ENCODE measurements around the gene PTGER3. TPM values are rescaled to one million over a fixed set of nuclear protein-coding genes. Genes with fewer than 3 reads are reported as not detected.

PTGER3 gene
- total RNA-seq, 1 donor from 2014 or later = not detected

DNA sequence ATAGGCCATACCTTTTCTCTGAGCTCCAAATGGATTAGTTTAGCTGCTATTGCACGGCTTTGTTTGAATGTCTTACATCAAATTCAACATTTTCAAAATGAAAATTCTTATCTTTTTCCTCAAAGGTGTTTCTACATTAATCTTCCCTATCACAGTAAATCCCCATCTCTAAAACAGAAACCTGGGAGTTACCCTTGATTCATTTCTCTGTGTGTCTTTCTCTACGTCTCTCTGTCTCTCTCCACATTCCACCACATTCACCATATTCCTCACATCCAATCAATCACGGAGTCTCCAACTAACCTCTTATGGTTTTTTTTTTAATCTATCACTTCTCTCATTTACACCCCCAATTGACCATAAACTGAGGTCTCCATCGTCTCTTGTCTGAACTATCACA is 24.1 kb downstream of the PTGER3 start:
- Mint-ChIP-seq H3K9me3 (no peaks in the 10 kb centered on the region), H3K36me3 (ENCODE audit: low read depth) (no peaks in the 10 kb centered on the region), H3K27me3 (ENCODE audit: low read depth) (peaks cover 8% of the 10 kb centered on the region), H3K27ac (ENCODE audit: unreplicated experiment) (no peak overlapping the region), H3K4me1 (no peaks in the 10 kb centered on the region), H3K4me3 (no peak overlapping the region)
- TF ChIP-seq, protein P1, sequence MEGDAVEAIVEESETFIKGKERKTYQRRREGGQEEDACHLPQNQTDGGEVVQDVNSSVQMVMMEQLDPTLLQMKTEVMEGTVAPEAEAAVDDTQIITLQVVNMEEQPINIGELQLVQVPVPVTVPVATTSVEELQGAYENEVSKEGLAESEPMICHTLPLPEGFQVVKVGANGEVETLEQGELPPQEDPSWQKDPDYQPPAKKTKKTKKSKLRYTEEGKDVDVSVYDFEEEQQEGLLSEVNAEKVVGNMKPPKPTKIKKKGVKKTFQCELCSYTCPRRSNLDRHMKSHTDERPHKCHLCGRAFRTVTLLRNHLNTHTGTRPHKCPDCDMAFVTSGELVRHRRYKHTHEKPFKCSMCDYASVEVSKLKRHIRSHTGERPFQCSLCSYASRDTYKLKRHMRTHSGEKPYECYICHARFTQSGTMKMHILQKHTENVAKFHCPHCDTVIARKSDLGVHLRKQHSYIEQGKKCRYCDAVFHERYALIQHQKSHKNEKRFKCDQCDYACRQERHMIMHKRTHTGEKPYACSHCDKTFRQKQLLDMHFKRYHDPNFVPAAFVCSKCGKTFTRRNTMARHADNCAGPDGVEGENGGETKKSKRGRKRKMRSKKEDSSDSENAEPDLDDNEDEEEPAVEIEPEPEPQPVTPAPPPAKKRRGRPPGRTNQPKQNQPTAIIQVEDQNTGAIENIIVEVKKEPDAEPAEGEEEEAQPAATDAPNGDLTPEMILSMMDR (conservative IDR thresholded peaks at IDR 0.05) = no peak
- DNase-seq (ENCODE audit: low read depth, low spot score) = no peak

DNA sequence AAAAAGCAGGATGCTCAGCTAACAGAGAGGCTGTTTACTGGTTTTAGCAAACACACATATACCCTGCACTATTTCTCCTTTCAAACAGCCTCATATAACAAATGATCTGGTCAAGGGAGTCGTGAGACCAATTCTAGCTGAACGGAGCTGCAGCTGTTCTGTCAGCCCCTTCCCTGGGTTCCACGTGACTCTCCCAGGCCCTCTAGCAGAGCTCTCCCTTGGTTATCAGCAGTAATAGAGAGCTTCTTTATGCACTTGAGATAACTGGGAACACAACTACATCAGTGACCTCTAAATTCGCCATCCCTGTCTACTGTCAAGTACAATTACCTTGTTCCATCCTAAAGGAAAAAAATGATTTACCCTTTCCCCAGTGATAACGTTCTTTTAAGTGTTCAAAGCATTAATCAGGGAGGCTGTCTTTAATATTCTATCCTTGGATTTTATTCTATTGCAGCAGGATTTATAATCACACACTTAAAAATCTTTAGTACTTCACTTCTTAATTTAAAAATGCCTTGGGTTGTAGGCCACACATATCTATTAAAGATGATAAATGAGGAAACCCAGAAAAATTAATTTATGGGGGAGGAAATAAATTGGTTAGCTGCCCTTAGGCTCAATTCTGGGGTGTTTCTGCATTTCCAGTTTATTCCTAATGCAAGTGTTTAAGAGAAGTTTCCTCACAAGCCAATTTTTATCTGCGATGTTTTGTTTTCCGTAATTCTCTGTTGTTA is 28.2 kb downstream of the PTGER3 start:
- H3K27me3 Mint-ChIP-seq (ENCODE audit: low read depth) = peaks cover 5% of the 10 kb centered on the region
- TF ChIP-seq, protein P1 (conservative IDR thresholded peaks at IDR 0.05) = no peak
- no peaks in the 10 kb centered on the region for H3K36me3 Mint-ChIP-seq (ENCODE audit: low read depth)
- no peak for DNase-seq (ENCODE audit: low read depth, low spot score)
- no peaks in the 10 kb centered on the region for H3K4me1 Mint-ChIP-seq
- no peak overlapping the region for H3K4me3 Mint-ChIP-seq
- H3K9me3 Mint-ChIP-seq = no peaks in the 10 kb centered on the region
- no peak overlapping the region for H3K27ac Mint-ChIP-seq (ENCODE audit: unreplicated experiment)

DNA sequence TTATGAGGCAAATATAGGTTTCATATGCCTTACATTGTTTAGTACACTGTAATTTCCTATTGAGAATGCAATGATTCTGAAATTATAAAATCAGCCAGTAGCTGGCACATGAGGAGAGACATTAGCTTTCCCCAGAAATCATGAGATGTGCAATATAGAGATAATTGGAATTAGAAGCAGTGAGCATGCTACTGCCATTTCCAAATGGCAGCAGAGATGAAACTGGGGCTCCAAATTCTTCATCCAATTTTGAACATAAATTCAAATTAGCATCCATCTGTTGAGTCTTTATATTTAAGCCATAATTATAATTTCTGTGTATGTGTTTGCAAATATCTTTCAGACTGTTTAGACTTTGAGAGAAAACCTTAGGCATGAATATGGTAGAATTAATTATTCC is 28.8 kb downstream of the PTGER3 start:
- Mint-ChIP-seq H3K4me3 (no peak overlapping the region), H3K36me3 (ENCODE audit: low read depth) (no peaks in the 10 kb centered on the region)
- TF ChIP-seq, protein P1 (conservative IDR thresholded peaks at IDR 0.05) = no peak

DNA sequence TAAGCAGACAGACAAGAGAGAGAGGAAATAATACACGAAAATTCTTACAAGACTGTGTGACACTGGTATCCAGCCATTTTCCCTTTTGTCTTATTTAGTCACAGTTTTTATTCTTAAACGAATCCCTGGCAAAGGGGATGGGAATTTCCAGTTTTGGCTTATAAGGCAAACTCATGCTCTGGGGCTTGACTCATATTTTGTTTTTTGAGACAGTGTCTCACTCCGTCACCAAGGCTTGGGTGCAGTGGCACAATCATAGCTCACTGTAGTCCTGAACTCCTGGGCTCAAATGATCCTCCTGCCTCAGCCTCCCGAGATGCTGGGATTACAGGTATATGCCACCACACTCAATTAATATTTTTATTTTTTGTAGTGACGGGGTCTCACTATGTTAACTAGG is 31.9 kb downstream of the PTGER3 start:
- no peaks in the 10 kb centered on the region for H3K9me3 Mint-ChIP-seq
- H3K4me3 Mint-ChIP-seq = no peak overlapping the region
- no peak for DNase-seq (ENCODE audit: low read depth, low spot score)
- H3K27ac Mint-ChIP-seq (ENCODE audit: unreplicated experiment) = no peak overlapping the region
- peaks cover 11% of the 10 kb centered on the region for H3K27me3 Mint-ChIP-seq (ENCODE audit: low read depth)
- TF ChIP-seq, protein P1 (conservative IDR thresholded peaks at IDR 0.05) = no peak
- H3K4me1 Mint-ChIP-seq = no peaks in the 10 kb centered on the region
- no peaks in the 10 kb centered on the region for H3K36me3 Mint-ChIP-seq (ENCODE audit: low read depth)

More for the DNA sequence above, 28.8 kb downstream of the PTGER3 start:
- Mint-ChIP-seq H3K27ac (ENCODE audit: unreplicated experiment) (no peak overlapping the region), H3K9me3 (no peaks in the 10 kb centered on the region), H3K4me1 (no peaks in the 10 kb centered on the region), H3K27me3 (ENCODE audit: low read depth) (peaks cover 5% of the 10 kb centered on the region)
- no peak for DNase-seq (ENCODE audit: low read depth, low spot score)

DNA sequence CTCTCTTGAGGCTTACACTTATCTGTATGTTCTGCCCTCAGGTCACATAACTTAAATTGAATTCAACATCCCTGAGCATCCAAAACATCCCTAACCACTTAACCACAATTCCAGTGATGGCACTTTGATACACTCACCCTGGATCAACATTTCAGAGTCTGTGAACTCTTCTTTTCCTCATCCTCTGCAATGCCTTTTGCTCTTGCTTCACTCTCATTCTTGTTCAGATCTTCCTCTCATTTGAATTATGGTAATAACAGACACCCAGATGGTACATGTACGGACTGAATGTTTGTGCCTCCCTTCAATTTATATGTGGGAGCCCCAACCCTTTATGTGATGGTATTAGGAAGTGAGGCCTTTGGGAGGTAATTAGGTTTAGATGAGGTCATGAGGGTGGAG is 33.4 kb downstream of the PTGER3 start:
- Mint-ChIP-seq H3K27me3 (ENCODE audit: low read depth) (peaks cover 16% of the 10 kb centered on the region), H3K4me3 (no peak overlapping the region), H3K4me1 (no peaks in the 10 kb centered on the region), H3K9me3 (no peaks in the 10 kb centered on the region), H3K36me3 (ENCODE audit: low read depth) (no peaks in the 10 kb centered on the region), H3K27ac (ENCODE audit: unreplicated experiment) (no peak overlapping the region)
- DNase-seq (ENCODE audit: low read depth, low spot score) = no peak
- TF ChIP-seq, protein P1 (conservative IDR thresholded peaks at IDR 0.05) = no peak
